K562 (cell line): ENCODE measurements around the gene CTSH. TPM values are rescaled to one million over a fixed set of nuclear protein-coding genes. Genes with fewer than 3 reads are reported as not detected.

Source experiments
- ATAC-seq: fragments of 200-7000 bp; cut with Tn5 transposase; 3 replicates; pipeline ENCODE4 v1.9.1; 2020; ENCODE audit warnings: moderate library complexity
- BruUV-seq: library from RNA; stranded (reverse); fragments of 400-500 nt; replicated peaks from 2 replicates; lab custom pipeline; 2021; lab: Mats Ljungman, UMichigan
- CTCF ChIA-PET: fragments of 300-600 bp; formaldehyde crosslinking; extraction: SDS; loops from one replicate; lab custom pipeline; 2021; ENCODE audit warnings: low intra/inter-chr PET ratio; lab: Yijun Ruan, JAX
- POLR2A ChIA-PET: fragments of 300-600, 350-650 bp; sonication (Branson Sonifier 250); formaldehyde crosslinking; extraction: SDS; loops from one replicate; lab custom pipeline; 2021; ENCODE audit warnings: antibody characterized with exemption, inconsistent platforms; lab: Yijun Ruan, JAX
- DNase-seq, 4 experiments: peaks; one replicate each; pipeline versions ENCODE4 v3.0.0 to v3.0.0-alpha.2; 2011 to 2018; ENCODE audit warnings: low spot score in 3 of 4, mixed read lengths in 3 of 4; ENCODE audit errors: extremely low read depth in 1 of 4
- FAIRE-seq: peaks from 2 replicates; lab custom pipeline; 2011; peaks lifted over from hg19 to GRCh38; lab: Jason Lieb, UNC
- H2AFZ ChIP-seq: 2 replicates; pipeline ENCODE4 v1.6.0; 2011; ENCODE audit warnings: low read depth, low read length, control low read depth, inconsistent platforms
- H3K27ac ChIP-seq: fragments of 200-600 bp; 3 replicates; pipeline ENCODE4 v1.8.0; 2011; ENCODE audit warnings: low read depth, mild to moderate bottlenecking, control low read depth, inconsistent platforms, low read length, moderate library complexity, mixed read lengths; ENCODE audit errors: extremely low read depth
- H3K27me3 ChIP-seq, 2 experiments: fragments of 300-600 bp in 1 of 2; 2 replicates in 1 of 2; 3 replicates in 1 of 2; pipeline versions ENCODE4 v1.6.0 to v1.8.0; 2011; ENCODE audit warnings: inconsistent platforms in 2 of 2, low read length in 2 of 2, mild to moderate bottlenecking in 1 of 2, mixed read lengths in 1 of 2, moderate library complexity in 1 of 2; ENCODE audit not compliant: control insufficient read depth in 2 of 2, insufficient read depth in 2 of 2
- H3K36me3 ChIP-seq: fragments of 300-600 bp; 3 replicates; pipeline ENCODE4 v1.8.0; 2011; ENCODE audit warnings: mild to moderate bottlenecking, low read length, inconsistent platforms; ENCODE audit not compliant: control insufficient read depth, insufficient read depth
- H3K4me1 ChIP-seq, 2 experiments: fragments of 200-600 bp in 1 of 2; replicated peaks in 1 of 2; 2 replicates in 1 of 2; 3 replicates in 1 of 2; pipeline versions ENCODE4 v1.5.1 to v1.8.0; 2011; ENCODE audit warnings: inconsistent platforms in 2 of 2, low read length in 2 of 2, mild to moderate bottlenecking in 1 of 2, mixed read lengths in 1 of 2, moderate library complexity in 1 of 2; ENCODE audit not compliant: control insufficient read depth in 2 of 2, insufficient read depth in 2 of 2
- H3K4me2 ChIP-seq: 2 replicates; pipeline ENCODE4 v1.6.1; 2011; ENCODE audit warnings: low read length, control low read depth, inconsistent platforms, mixed read lengths; ENCODE audit not compliant: insufficient read depth
- H3K4me3 ChIP-seq: fragments of 200-600 bp; sonication (generic), shearing (Covaris generic); 2 replicates; pipeline ENCODE4 v1.5.1; 2016; ENCODE audit warnings: control low read depth, inconsistent platforms
- H3K79me2 ChIP-seq: fragments of 200-600 bp; 3 replicates; pipeline ENCODE4 v1.8.0; 2011; ENCODE audit warnings: low read length, inconsistent platforms; ENCODE audit not compliant: control insufficient read depth, insufficient read depth
- H3K9ac ChIP-seq, 2 experiments: 2 replicates each; pipeline versions ENCODE4 v1.6.0 to v1.6.1; 2011; ENCODE audit warnings: low read depth in 2 of 2, low read length in 2 of 2, control low read depth in 1 of 2, inconsistent platforms in 1 of 2, mild to moderate bottlenecking in 1 of 2, mixed read lengths in 1 of 2; ENCODE audit not compliant: insufficient read depth in 1 of 2
- H3K9me1 ChIP-seq: one replicate; pipeline ENCODE4 v1.6.0; 2011; ENCODE audit warnings: inconsistent platforms, mild to moderate bottlenecking, low read length, moderate library complexity; ENCODE audit not compliant: control insufficient read depth, insufficient read depth
- H3K9me3 ChIP-seq: replicated peaks from 2 replicates; pipeline ENCODE4 v1.5.1; 2011; ENCODE audit warnings: low read depth, low read length, inconsistent platforms; ENCODE audit not compliant: control insufficient read depth, insufficient read depth
- H4K20me1 ChIP-seq: replicated peaks from 2 replicates; pipeline ENCODE4 v1.6.1; 2011; ENCODE audit warnings: low read length, inconsistent platforms, mixed read lengths; ENCODE audit not compliant: control insufficient read depth, insufficient read depth
- ARNT ChIP-seq, 2 experiments: fragments of 450-650 bp; IDR thresholded peaks; 2 replicates each; pipeline ENCODE4 v1.6.1; 2016; ENCODE audit warnings: mild to moderate bottlenecking in 1 of 2
- CREB1 ChIP-seq, 2 experiments: sonication (generic) in 1 of 2; formaldehyde crosslinking in 1 of 2; IDR thresholded peaks; 2 replicates each; pipeline versions ENCODE4 v1.6.1 to v1.8.0; 2012 to 2022; ENCODE audit warnings: inconsistent platforms in 1 of 2, mild to moderate bottlenecking in 1 of 2, missing genetic modification reagents in 1 of 2, moderate library complexity in 1 of 2
- HSF4 ChIP-seq: fragments of 250-450 bp; sonication (Bioruptor Pico); IDR thresholded peaks from 2 replicates; pipeline ENCODE4 v2.1.2; 2022; ENCODE audit warnings: mild to moderate bottlenecking, moderate library complexity, borderline replicate concordance
- NFIX ChIP-seq: fragments of 250-450 bp; sonication (Bioruptor Pico); IDR thresholded peaks from 2 replicates; pipeline ENCODE4 v1.4.0; 2020; ENCODE audit warnings: low read depth, mild to moderate bottlenecking, moderate library complexity
- RBBP5 ChIP-seq: fragments of 200-600 bp; sonication (generic); IDR thresholded peaks from 2 replicates; pipeline ENCODE4 v1.6.1; 2012; ENCODE audit warnings: borderline replicate concordance, mild to moderate bottlenecking, low read length, control low read depth, inconsistent platforms; ENCODE audit not compliant: insufficient read depth, poor library complexity, severe bottlenecking
- TEAD1 ChIP-seq, 2 experiments: fragments of 450-650 bp in 1 of 2; sonication (generic) in 1 of 2; formaldehyde crosslinking; IDR thresholded peaks; 2 replicates each; pipeline versions ENCODE4 v1.4.0 to v1.8.0; 2020 to 2022; ENCODE audit warnings: mild to moderate bottlenecking in 2 of 2, missing genetic modification reagents in 1 of 2
- ZNF699 ChIP-seq: fragments of 250-450 bp; sonication (Bioruptor Pico); IDR thresholded peaks from 2 replicates; pipeline ENCODE4 v1.8.0; 2021; ENCODE audit warnings: mild to moderate bottlenecking, moderate library complexity; ENCODE audit not compliant: insufficient replicate concordance
- WGBS: fragments of 100-300 bp; shearing (Covaris generic); methylation state at CpG from one replicate; pipeline ENCODE4 v1.1.6; 2016; ENCODE audit warnings: low coverage, mixed read lengths; ENCODE audit not compliant: insufficient coverage; ENCODE audit errors: missing lambda C conversion rate; 5-methylcytosine and 5-hydroxymethylcytosine counted together
- in situ Hi-C: fragments of 300-500 bp; cut with MboI; formaldehyde crosslinking; loops from 4 replicates; pipeline ENCODE4 v1.15.0; 2018; ENCODE audit warnings: inconsistent platforms, mixed read lengths
- intact Hi-C: fragments of 100-400 bp; cut with micrococcal nuclease; formaldehyde crosslinking; loops from 2 replicates; pipeline ENCODE4 v1.14.2; 2022
- polyA plus RNA-seq, 8 experiments: library from polyadenylated mRNA; depleted of rRNA in 4 of 8; stranded (reverse) in 5 of 8; unstranded in 3 of 8; fragments of >200 nt; fragmentation: Nextera tagmentation in 2 of 8; fragmentation: Illumina TruSeq in 1 of 8; extraction: Ambion mirVana in 2 of 8; extraction: Trizol in 1 of 8; gene quantifications; 2 replicates each; pipeline versions ENCODE4 v1.2.1 to v1.2.3, GENCODE V29; 2011 to 2014; ENCODE audit warnings: inconsistent platforms in 1 of 8, missing spikeins in 1 of 8
- total RNA-seq, 7 experiments: library from RNA; depleted of rRNA in 6 of 7; stranded (reverse); fragments of >200 nt in 6 of 7; fragmentation: Illumina TruSeq in 2 of 7; extraction: Trizol in 2 of 7; gene quantifications; 2 replicates each; pipeline versions ENCODE4 v1.2.1 to v1.2.3, GENCODE V29; 2011 to 2021; ENCODE audit warnings: low replicate concordance in 1 of 7
- TF ChIP-seq, protein P1 (sequence below), 2 experiments: fragments of 450-650 bp; formaldehyde crosslinking in 1 of 2; IDR thresholded peaks; 2 replicates each; pipeline versions ENCODE4 v1.4.0 to v1.6.1; 2014 to 2020; ENCODE audit warnings: mild to moderate bottlenecking in 2 of 2, borderline replicate concordance in 1 of 2, low read depth in 1 of 2
- TF ChIP-seq, protein P2 (sequence below): sonication (generic); formaldehyde crosslinking; IDR thresholded peaks from 2 replicates; pipeline ENCODE4 v1.8.1; 2023; ENCODE audit warnings: mild to moderate bottlenecking, missing genetic modification reagents

CTSH gene
- total and polyA plus RNA-seq, 9 of the 15 experiments (the other 6 are each of a cell fraction or from before 2014, with no cell fraction given) = 15.0 to 462 (median 173) TPM

DNA sequence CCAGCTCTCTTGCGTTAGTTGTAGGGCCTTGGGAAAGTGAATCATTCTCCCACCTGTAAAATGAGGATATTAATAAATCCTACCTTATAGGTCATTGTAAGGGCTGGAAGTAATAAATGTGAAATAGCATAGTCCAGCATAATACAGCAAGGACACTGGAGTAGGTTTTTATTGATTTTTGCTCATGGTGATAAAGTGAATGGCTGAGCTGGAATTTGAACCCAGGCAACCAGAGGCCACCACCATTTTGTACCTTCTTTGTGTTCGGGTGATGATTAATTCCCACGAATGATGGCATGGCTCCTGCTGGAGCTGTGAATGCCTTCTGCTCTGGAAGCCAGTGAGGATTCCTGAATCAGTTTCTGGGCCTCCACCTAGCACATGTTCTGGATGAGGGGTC, 31.8 kb downstream of the CTSH start:
- intact Hi-C loops = no loop called here
- WGBS = 98% methylated on average over 3 of the region's 3 CpGs
- BruUV-seq = no TSS peak

More for the DNA sequence above, 31.8 kb downstream of the CTSH start:
- CTCF ChIA-PET = interaction anchor here (0.8 kb wide), 1 partner anchor 94 kb away, joined by 4 read pairs; no protein-coding TSS in a partner anchor
- Histone ChIP-seq H3K9me3 (no peaks in the 10 kb centered on the region), H3K4me2 (no peak overlapping the region), H2AFZ (no peak overlapping the region), H3K4me1 (peaks cover 9 to 14% of the 10 kb centered on the region in 2 experiments; a peak in 3 of 5 replicates), H3K36me3 (peaks cover 66% of the 10 kb centered on the region), H3K4me3 (no peak overlapping the region), H3K9me1 (no peaks in the 10 kb centered on the region), H3K9ac (no peak overlapping the region), H4K20me1 (peaks cover 8% of the 10 kb centered on the region)
- in situ Hi-C loops = loop anchor here (5.0 kb wide), 1 partner anchor 69 kb away; no protein-coding TSS in a partner anchor
- DNase-seq = no peak
- TF ChIP-seq, protein P1, sequence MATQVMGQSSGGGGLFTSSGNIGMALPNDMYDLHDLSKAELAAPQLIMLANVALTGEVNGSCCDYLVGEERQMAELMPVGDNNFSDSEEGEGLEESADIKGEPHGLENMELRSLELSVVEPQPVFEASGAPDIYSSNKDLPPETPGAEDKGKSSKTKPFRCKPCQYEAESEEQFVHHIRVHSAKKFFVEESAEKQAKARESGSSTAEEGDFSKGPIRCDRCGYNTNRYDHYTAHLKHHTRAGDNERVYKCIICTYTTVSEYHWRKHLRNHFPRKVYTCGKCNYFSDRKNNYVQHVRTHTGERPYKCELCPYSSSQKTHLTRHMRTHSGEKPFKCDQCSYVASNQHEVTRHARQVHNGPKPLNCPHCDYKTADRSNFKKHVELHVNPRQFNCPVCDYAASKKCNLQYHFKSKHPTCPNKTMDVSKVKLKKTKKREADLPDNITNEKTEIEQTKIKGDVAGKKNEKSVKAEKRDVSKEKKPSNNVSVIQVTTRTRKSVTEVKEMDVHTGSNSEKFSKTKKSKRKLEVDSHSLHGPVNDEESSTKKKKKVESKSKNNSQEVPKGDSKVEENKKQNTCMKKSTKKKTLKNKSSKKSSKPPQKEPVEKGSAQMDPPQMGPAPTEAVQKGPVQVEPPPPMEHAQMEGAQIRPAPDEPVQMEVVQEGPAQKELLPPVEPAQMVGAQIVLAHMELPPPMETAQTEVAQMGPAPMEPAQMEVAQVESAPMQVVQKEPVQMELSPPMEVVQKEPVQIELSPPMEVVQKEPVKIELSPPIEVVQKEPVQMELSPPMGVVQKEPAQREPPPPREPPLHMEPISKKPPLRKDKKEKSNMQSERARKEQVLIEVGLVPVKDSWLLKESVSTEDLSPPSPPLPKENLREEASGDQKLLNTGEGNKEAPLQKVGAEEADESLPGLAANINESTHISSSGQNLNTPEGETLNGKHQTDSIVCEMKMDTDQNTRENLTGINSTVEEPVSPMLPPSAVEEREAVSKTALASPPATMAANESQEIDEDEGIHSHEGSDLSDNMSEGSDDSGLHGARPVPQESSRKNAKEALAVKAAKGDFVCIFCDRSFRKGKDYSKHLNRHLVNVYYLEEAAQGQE (IDR thresholded peaks at IDR 0.05; ENCODE audit: borderline replicate concordance) = no peak
- TF ChIP-seq, protein P1 (CRISPR knock-in tag; IDR thresholded peaks at IDR 0.05; ENCODE audit: low read depth) = no peak
- TF ChIP-seq, protein P2, sequence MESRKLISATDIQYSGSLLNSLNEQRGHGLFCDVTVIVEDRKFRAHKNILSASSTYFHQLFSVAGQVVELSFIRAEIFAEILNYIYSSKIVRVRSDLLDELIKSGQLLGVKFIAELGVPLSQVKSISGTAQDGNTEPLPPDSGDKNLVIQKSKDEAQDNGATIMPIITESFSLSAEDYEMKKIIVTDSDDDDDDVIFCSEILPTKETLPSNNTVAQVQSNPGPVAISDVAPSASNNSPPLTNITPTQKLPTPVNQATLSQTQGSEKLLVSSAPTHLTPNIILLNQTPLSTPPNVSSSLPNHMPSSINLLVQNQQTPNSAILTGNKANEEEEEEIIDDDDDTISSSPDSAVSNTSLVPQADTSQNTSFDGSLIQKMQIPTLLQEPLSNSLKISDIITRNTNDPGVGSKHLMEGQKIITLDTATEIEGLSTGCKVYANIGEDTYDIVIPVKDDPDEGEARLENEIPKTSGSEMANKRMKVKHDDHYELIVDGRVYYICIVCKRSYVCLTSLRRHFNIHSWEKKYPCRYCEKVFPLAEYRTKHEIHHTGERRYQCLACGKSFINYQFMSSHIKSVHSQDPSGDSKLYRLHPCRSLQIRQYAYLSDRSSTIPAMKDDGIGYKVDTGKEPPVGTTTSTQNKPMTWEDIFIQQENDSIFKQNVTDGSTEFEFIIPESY (CRISPR knock-in tag) = no peak
- TF ChIP-seq HSF4 (CRISPR knock-in tag) = no peak
- TF ChIP-seq ZNF699 = no peak
- TF ChIP-seq ARNT (IDR thresholded peaks at IDR 0.05) = no peak
- no peak for TF ChIP-seq CREB1 (IDR thresholded peaks at IDR 0.05)
- no peak for TF ChIP-seq CREB1 (CRISPR knock-in tag; IDR thresholded peaks at IDR 0.05)
- no peak for TF ChIP-seq TEAD1 (CRISPR knock-in tag; IDR thresholded peaks at IDR 0.05)
- no peak for TF ChIP-seq RBBP5
- no peak for TF ChIP-seq NFIX (CRISPR knock-in tag)
- TF ChIP-seq, all 486 proteins: peak for 0
- no peak for ATAC-seq
- Histone ChIP-seq H3K79me2 (no peaks in the 10 kb centered on the region), H3K27me3 (no peaks in the 10 kb centered on the region), H3K27ac (no peak overlapping the region)
- POLR2A ChIA-PET = interaction anchor here (0.6 to 3.3 kb wide), 4 partner anchors 11 to 176 kb away, joined by 3 to 15 read pairs (median 3); no protein-coding TSS in a partner anchor
- FAIRE-seq = no peak
